ENCODE measurements around the gene PNCK. TPM values are rescaled to one million over a fixed set of nuclear protein-coding genes. Genes with fewer than 3 reads are reported as not detected.
A peak's percentile ranks its signal among the peaks of the same experiment; 100 is the strongest.

Gene PNCK
- polyA plus RNA-seq, 3 donors: not detected

DNA sequence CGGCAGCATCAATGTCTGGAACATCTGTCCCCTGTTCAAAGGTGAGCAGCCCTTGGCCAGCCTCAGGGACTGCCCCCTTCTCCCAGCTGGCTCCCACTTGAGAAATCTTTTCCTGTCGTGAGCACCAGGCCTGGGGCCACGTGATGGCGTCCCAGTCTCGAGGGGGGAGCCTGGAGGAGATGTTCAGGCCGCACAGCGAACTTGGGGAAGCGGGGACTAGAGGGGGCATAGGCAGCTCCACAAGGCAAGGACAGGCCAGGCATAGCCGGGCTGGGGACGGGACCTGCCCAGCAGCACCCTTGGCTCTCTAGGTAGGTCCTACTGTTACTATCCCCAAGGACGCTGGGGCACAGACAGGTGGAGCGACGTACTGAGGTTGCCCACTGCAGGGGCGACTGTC, 16.9 kb upstream of the PNCK start:
- no peak overlapping the region for H3K4me3 ChIP-seq (replicated peaks in 1 of 3; ENCODE audit: low read depth in 2 of 3, low read length in 3 of 3)
- H3K27me3 ChIP-seq (ENCODE audit: control insufficient read depth in 2 of 2, insufficient read depth in 2 of 2, low read length in 2 of 2): peaks cover 0 to 36% of the 10 kb centered on the region in 2 donors
- no peaks in the 10 kb centered on the region for H3K79me2 ChIP-seq (ENCODE audit: insufficient read depth, low read length)
- intact Hi-C loops (cut with micrococcal nuclease): no loop called here
- no peaks in the 10 kb centered on the region for H3K9me3 ChIP-seq (replicated peaks in 1 of 2; ENCODE audit: control insufficient read depth in 1 of 2, insufficient read depth in 1 of 2, low read length in 2 of 2)
- no peak overlapping the region for H2AFZ ChIP-seq (ENCODE audit: insufficient read depth, low read depth, low read length, poor library complexity, severe bottlenecking)
- 62% methylated on average over 3 of the region's 14 CpGs for WGBS (ENCODE audit: insufficient coverage)
- H3K4me3 Mint-ChIP-seq: peak overlapping the region in 1 of 2 donors; percentile 51
- no peak for DNase-seq
- peaks cover 0 to 2% of the 10 kb centered on the region in 2 donors for H3K36me3 Mint-ChIP-seq
- H3K4me1 Mint-ChIP-seq: peaks cover 12% of the 10 kb centered on the region
- H3K27ac ChIP-seq (ENCODE audit: low read depth in 1 of 2, low read length in 2 of 2): no peak overlapping the region
- no peak overlapping the region for H3K9ac ChIP-seq (ENCODE audit: insufficient read depth, low read length, poor library complexity, severe bottlenecking)
- no peak overlapping the region for H3K4me2 ChIP-seq (replicated peaks; ENCODE audit: extremely low read depth, low read length, poor library complexity, severe bottlenecking)
- H4K20me1 ChIP-seq (ENCODE audit: insufficient read depth, low read length): no peaks in the 10 kb centered on the region
- TF ChIP-seq, protein P1, sequence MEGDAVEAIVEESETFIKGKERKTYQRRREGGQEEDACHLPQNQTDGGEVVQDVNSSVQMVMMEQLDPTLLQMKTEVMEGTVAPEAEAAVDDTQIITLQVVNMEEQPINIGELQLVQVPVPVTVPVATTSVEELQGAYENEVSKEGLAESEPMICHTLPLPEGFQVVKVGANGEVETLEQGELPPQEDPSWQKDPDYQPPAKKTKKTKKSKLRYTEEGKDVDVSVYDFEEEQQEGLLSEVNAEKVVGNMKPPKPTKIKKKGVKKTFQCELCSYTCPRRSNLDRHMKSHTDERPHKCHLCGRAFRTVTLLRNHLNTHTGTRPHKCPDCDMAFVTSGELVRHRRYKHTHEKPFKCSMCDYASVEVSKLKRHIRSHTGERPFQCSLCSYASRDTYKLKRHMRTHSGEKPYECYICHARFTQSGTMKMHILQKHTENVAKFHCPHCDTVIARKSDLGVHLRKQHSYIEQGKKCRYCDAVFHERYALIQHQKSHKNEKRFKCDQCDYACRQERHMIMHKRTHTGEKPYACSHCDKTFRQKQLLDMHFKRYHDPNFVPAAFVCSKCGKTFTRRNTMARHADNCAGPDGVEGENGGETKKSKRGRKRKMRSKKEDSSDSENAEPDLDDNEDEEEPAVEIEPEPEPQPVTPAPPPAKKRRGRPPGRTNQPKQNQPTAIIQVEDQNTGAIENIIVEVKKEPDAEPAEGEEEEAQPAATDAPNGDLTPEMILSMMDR (IDR thresholded peaks at IDR 0.05): no peak
- peaks cover 27 to 58% (median 43%) of the 10 kb centered on the region in 3 donors for H3K27me3 Mint-ChIP-seq (ENCODE audit: low read depth in 3 of 3)
- H3K27ac Mint-ChIP-seq: no peak overlapping the region
- H3K36me3 ChIP-seq (replicated peaks in 1 of 2; ENCODE audit: control insufficient read depth in 1 of 2, insufficient read depth in 2 of 2, low read length in 2 of 2): no peaks in the 10 kb centered on the region
- no peaks in the 10 kb centered on the region for H3K4me1 ChIP-seq (ENCODE audit: control insufficient read depth in 1 of 2, insufficient read depth in 2 of 2, low read length in 2 of 2)
- peaks cover 0 to 7% (median 2%) of the 10 kb centered on the region in 7 donors for H3K9me3 Mint-ChIP-seq

DNA sequence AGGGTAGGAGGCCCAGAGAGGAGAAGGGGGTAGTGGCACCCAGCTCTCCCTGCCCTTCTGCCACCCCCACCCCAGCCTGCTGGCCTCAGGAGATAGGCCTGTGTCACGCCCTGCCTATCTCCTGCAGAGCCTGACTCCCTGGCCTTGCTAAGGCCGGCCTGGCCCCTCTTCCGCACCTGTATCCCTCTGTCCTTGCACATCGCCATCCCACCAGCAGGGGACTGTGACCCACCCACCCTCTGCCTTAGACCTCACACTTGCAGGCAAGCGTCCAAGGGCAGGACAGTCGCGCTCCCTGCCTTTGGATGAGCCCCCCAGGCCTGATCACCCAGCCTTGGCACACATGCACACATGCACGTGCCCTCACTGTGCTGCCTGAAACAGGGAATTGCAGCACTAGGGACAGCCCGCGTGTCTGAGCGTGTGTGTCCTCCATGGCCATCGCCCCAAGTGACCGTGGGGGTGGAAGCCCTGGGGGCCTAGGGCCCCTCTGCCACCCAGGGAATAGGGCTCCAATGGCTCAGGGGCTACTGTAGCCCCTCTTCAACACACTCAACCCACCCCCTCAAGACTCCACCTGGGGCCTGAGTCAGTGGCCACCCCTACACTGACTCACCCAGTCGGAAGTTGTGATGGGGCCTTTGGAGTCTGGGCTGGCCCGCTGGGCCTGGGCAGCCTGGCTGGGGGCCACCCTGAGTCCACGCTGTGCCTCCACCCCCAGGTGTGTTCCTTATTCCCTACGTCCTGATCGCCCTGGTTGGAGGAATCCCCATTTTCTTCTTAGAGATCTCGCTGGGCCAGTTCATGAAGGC, 16.2 kb upstream of the PNCK start:
- DNase-seq: no peak
- Histone ChIP-seq H3K4me2 (replicated peaks; ENCODE audit: extremely low read depth, low read length, poor library complexity, severe bottlenecking) (no peak overlapping the region), H3K9ac (ENCODE audit: insufficient read depth, low read length, poor library complexity, severe bottlenecking) (no peak overlapping the region), H3K4me3 (replicated peaks in 1 of 3; ENCODE audit: low read depth in 2 of 3, low read length in 3 of 3) (no peak overlapping the region), H3K27me3 (ENCODE audit: control insufficient read depth in 2 of 2, insufficient read depth in 2 of 2, low read length in 2 of 2) (peaks cover 0 to 42% of the 10 kb centered on the region in 2 donors), H3K79me2 (ENCODE audit: insufficient read depth, low read length) (no peaks in the 10 kb centered on the region), H3K36me3 (replicated peaks in 1 of 2; ENCODE audit: control insufficient read depth in 1 of 2, insufficient read depth in 2 of 2, low read length in 2 of 2) (no peaks in the 10 kb centered on the region), H4K20me1 (ENCODE audit: insufficient read depth, low read length) (no peaks in the 10 kb centered on the region), H3K4me1 (ENCODE audit: control insufficient read depth in 1 of 2, insufficient read depth in 2 of 2, low read length in 2 of 2) (no peaks in the 10 kb centered on the region), H2AFZ (ENCODE audit: insufficient read depth, low read depth, low read length, poor library complexity, severe bottlenecking) (no peak overlapping the region), H3K9me3 (replicated peaks in 1 of 2; ENCODE audit: control insufficient read depth in 1 of 2, insufficient read depth in 1 of 2, low read length in 2 of 2) (no peaks in the 10 kb centered on the region), H3K27ac (ENCODE audit: low read depth in 1 of 2, low read length in 2 of 2) (no peak overlapping the region)
- Mint-ChIP-seq H3K9me3 (peaks cover 0 to 7% (median 2%) of the 10 kb centered on the region in 7 donors), H3K4me1 (peaks cover 12% of the 10 kb centered on the region), H3K4me3 (peak overlapping the region in 1 of 2 donors; percentile 51), H3K27me3 (ENCODE audit: low read depth in 3 of 3) (peaks cover 29 to 63% (median 44%) of the 10 kb centered on the region in 3 donors), H3K36me3 (peaks cover 0 to 2% of the 10 kb centered on the region in 2 donors), H3K27ac (no peak overlapping the region)
- whole genome bisulfite sequencing (ENCODE audit: insufficient coverage): 95% methylated on average over 10 of the region's 19 CpGs
- TF ChIP-seq, protein P1 (IDR thresholded peaks at IDR 0.05): no peak
- intact Hi-C loops (cut with micrococcal nuclease): no loop called here
